ENCODE data around the gene MIP. TPM values are rescaled to one million over a fixed set of nuclear protein-coding genes. Genes with fewer than 3 reads are reported as not detected.

The MIP gene
- total RNA-seq, 4 donors from 2014 or later: not detected

DNA sequence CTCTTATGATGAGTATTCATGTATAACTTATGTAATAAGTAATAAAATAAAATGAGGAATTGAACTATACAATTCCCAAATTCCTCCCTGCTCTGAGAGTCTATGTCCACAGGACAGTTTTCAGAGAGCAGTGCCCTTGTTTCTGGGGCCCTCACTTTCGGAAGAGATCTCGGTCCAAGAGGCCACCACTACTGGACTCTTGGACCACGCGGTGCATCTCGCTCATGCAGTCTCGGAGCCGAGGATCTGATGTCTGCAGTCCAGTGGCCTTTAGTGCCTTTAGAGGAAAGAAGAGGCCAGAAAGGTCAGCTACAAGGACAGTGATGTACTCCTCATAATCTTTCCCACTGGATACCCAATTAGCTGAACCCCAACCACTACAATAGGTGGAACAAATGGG is 25.2 kb upstream of the MIP start:
- no peaks in the 10 kb centered on the region for H3K27me3 ChIP-seq
- no peaks in the 10 kb centered on the region for H3K36me3 ChIP-seq
- DNase-seq (ENCODE audit: low spot score in 2 of 2): no peak
- TF ChIP-seq, protein P1, sequence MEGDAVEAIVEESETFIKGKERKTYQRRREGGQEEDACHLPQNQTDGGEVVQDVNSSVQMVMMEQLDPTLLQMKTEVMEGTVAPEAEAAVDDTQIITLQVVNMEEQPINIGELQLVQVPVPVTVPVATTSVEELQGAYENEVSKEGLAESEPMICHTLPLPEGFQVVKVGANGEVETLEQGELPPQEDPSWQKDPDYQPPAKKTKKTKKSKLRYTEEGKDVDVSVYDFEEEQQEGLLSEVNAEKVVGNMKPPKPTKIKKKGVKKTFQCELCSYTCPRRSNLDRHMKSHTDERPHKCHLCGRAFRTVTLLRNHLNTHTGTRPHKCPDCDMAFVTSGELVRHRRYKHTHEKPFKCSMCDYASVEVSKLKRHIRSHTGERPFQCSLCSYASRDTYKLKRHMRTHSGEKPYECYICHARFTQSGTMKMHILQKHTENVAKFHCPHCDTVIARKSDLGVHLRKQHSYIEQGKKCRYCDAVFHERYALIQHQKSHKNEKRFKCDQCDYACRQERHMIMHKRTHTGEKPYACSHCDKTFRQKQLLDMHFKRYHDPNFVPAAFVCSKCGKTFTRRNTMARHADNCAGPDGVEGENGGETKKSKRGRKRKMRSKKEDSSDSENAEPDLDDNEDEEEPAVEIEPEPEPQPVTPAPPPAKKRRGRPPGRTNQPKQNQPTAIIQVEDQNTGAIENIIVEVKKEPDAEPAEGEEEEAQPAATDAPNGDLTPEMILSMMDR (IDR thresholded peaks at IDR 0.05): no peak
- no peaks in the 10 kb centered on the region for H3K9me3 ChIP-seq
- no peaks in the 10 kb centered on the region for H3K4me1 ChIP-seq
- H3K27ac ChIP-seq: no peak overlapping the region
- 97% methylated on average over 7 of the region's 7 CpGs for WGBS
- no peak overlapping the region for H3K4me3 ChIP-seq

DNA sequence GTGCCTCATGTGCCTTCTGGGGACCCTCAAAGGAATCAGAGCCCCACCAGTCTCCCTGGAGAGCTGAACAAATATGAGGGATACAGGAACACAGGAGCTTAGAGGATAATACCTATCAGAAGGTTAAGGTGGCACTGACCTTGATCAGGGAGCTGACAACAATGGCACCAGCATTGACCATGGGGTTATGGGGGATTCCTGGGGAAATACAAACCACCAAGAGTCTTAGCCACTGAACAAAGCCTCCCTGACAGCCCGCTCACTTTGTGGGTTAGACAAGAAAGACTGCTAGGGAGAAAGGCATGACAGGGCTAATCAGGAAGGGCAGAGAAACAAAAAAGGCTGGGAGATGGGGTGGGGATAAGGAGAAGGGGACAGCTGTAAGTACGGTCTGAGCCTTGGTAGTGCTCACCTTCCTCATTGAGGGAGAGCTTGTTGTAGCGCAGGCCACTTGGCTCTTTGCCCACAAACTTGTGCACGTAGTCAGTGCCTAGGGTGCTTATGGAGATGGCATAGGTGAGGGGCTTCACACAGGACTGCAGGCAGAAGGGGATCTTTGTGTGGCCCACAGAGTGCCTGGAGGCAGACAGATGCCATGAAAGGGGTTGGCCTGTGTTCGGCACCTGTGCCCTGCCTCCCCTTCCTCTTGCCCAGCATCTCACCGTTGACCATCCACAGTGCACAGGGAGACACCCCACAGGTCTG is 23.2 kb upstream of the MIP start:
- no peaks in the 10 kb centered on the region for H3K9me3 ChIP-seq
- H3K27ac ChIP-seq: no peak overlapping the region
- H3K4me3 ChIP-seq: no peak overlapping the region
- WGBS: 89% methylated on average over 6 of the region's 6 CpGs
- peaks cover 2% of the 10 kb centered on the region for H3K36me3 ChIP-seq
- TF ChIP-seq POLR2AphosphoS5 (IDR thresholded peaks at IDR 0.05): no peak
- no peak for TF ChIP-seq POLR2A (IDR thresholded peaks at IDR 0.05)
- no peak for TF ChIP-seq EP300 (IDR thresholded peaks at IDR 0.05)
- TF ChIP-seq, protein P1 (IDR thresholded peaks at IDR 0.05): no peak
- no peaks in the 10 kb centered on the region for H3K27me3 ChIP-seq
- DNase-seq (ENCODE audit: low spot score in 2 of 2): no peak
- no peaks in the 10 kb centered on the region for H3K4me1 ChIP-seq

DNA sequence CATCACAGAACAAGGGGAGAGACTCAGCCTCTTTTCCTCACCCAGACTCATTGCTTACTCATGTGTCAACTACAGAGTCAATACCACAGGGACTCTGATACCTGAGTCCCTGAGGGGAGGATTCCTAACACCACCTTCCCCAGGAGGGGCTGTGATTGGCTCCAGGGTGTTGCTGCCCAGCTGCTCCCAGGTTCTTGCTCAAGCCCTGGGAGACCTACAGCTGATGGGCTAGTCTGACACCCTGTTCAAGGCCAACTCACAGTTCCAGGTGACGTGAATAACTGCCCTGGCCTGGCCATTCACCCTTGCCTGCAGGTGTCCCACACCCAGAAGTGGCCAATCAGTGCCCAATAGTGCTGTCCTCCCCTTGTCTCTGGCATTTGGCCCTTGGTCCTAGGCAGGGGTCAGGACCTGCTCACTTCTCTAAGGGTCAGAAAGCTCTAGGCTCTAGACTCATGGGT is 22.5 kb upstream of the MIP start:
- WGBS: no CpG with 5 or more reads among the region's 1 CpG
- peaks cover 4% of the 10 kb centered on the region for H3K36me3 ChIP-seq
- H3K4me1 ChIP-seq: no peaks in the 10 kb centered on the region
- H3K9me3 ChIP-seq: no peaks in the 10 kb centered on the region
- no peaks in the 10 kb centered on the region for H3K27me3 ChIP-seq
- TF ChIP-seq POLR2A (IDR thresholded peaks at IDR 0.05): no peak
- no peak for TF ChIP-seq EP300 (IDR thresholded peaks at IDR 0.05)
- TF ChIP-seq, protein P1 (IDR thresholded peaks at IDR 0.05): no peak
- no peak for TF ChIP-seq POLR2AphosphoS5 (IDR thresholded peaks at IDR 0.05)
- no peak overlapping the region for H3K27ac ChIP-seq
- no peak for DNase-seq (ENCODE audit: low spot score in 2 of 2)
- no peak overlapping the region for H3K4me3 ChIP-seq

DNA sequence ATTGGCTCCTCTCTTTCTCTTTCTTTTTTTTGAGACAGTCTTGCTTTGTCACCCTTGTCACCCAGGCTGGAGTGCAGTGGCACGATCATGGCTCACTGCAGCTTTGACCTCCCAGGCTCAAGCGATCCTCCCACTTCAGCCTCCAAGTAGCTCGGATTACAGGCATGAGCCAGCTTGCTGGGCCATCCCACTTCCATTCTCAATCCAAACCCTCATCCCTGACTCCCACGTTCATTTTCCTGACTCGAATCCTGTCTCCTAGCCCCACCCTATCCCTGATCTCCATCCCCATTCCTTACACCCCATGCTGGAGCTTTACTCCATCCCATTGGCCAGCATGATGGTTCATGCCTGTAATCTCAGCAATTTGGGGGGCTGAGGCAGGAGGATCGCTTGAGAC is 21.7 kb upstream of the MIP start:
- Histone ChIP-seq H3K9me3 (no peaks in the 10 kb centered on the region), H3K36me3 (peaks cover 6% of the 10 kb centered on the region), H3K4me1 (no peaks in the 10 kb centered on the region), H3K27me3 (no peaks in the 10 kb centered on the region), H3K4me3 (no peak overlapping the region), H3K27ac (no peak overlapping the region)
- WGBS: 79% methylated on average over 6 of the region's 6 CpGs
- TF ChIP-seq, protein P1 (IDR thresholded peaks at IDR 0.05): no peak
- TF ChIP-seq POLR2A (IDR thresholded peaks at IDR 0.05) (no peak), EP300 (IDR thresholded peaks at IDR 0.05) (no peak), POLR2AphosphoS5 (IDR thresholded peaks at IDR 0.05) (no peak)
- DNase-seq (ENCODE audit: low spot score in 2 of 2): no peak

DNA sequence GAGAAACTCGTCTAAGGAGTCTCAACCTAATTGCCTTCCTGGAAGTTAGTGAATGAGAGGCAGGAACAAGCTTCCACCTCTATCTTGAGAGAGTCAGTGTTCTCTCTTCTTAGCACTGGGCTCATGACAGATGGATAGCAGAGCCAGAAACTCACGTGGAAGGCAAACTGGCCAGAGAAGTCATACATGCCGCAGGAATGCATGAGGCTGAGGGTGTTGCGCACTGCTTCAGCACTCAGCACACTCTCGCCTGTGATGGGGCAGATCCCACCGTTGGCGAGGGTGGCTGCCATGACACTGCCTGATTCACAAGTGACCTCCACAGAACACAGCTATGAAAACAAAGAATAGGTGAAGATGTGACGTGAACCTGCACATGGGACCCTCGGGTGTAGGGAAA is 19.9 kb upstream of the MIP start:
- Histone ChIP-seq H3K27ac (no peak overlapping the region), H3K4me3 (no peak overlapping the region), H3K27me3 (no peaks in the 10 kb centered on the region), H3K36me3 (peaks cover 6% of the 10 kb centered on the region), H3K9me3 (no peaks in the 10 kb centered on the region), H3K4me1 (peaks cover 8% of the 10 kb centered on the region)
- no peak for DNase-seq (ENCODE audit: low spot score in 2 of 2)
- TF ChIP-seq POLR2AphosphoS5 (IDR thresholded peaks at IDR 0.05) (no peak), POLR2A (IDR thresholded peaks at IDR 0.05) (no peak), EP300 (IDR thresholded peaks at IDR 0.05) (no peak)
- TF ChIP-seq, protein P1 (IDR thresholded peaks at IDR 0.05): no peak
- 94% methylated on average over 9 of the region's 9 CpGs for WGBS
